Natural killer cell (primary cell): ENCODE data around the gene PRCC. TPM values are rescaled to one million over a fixed set of nuclear protein-coding genes. Genes with fewer than 3 reads are reported as not detected.

Experiments used
- ATAC-seq, 3 donors: fragments of 150-1000 bp in 2 of 3; fragments of 200-7000 bp in 1 of 3; cut with Tn5 transposase; 1 replicate in 1 of 3; 2 replicates in 2 of 3; pipeline ENCODE4 v1.10.0; 2021; ENCODE audit warnings: mild to moderate bottlenecking in 2 of 3, moderate library complexity in 2 of 3
- DNase-seq, 2 donors: peaks; one replicate each; pipeline versions ENCODE4 v3.0.0 to v3.0.0-alpha.2; 2013 to 2021; ENCODE audit warnings: mixed read lengths in 1 of 2
- H3K27ac ChIP-seq: one replicate; pipeline ENCODE4 v1.5.1; 2013; ENCODE audit warnings: mild to moderate bottlenecking, low read length
- H3K27me3 ChIP-seq: one replicate; pipeline ENCODE4 v1.6.1; 2013; ENCODE audit warnings: low read length; ENCODE audit not compliant: control insufficient read depth, insufficient read depth
- H3K36me3 ChIP-seq: one replicate; pipeline ENCODE4 v1.6.1; 2013; ENCODE audit warnings: low read length; ENCODE audit not compliant: control insufficient read depth, insufficient read depth
- H3K4me1 ChIP-seq: one replicate; pipeline ENCODE4 v1.6.1; 2013; ENCODE audit warnings: low read length; ENCODE audit not compliant: control insufficient read depth, insufficient read depth
- H3K4me3 ChIP-seq: one replicate; pipeline ENCODE4 v1.5.1; 2013; ENCODE audit warnings: low read length
- H3K9me3 ChIP-seq: one replicate; pipeline ENCODE4 v1.6.1; 2013; ENCODE audit warnings: low read length; ENCODE audit not compliant: control insufficient read depth, insufficient read depth
- H3K27ac Mint-ChIP-seq, 2 donors: one replicate each; pipeline ENCODE4 v1.8.0; 2022; ENCODE audit warnings: mild to moderate bottlenecking in 2 of 2, mixed read lengths in 2 of 2, moderate library complexity in 1 of 2
- H3K27me3 Mint-ChIP-seq, 2 donors: one replicate each; pipeline ENCODE4 v1.8.0; 2022; ENCODE audit warnings: low read depth in 2 of 2, mixed read lengths in 2 of 2
- H3K36me3 Mint-ChIP-seq: one replicate; pipeline ENCODE4 v1.8.0; 2022; ENCODE audit warnings: mixed read lengths
- H3K4me1 Mint-ChIP-seq, 2 donors: one replicate each; pipeline ENCODE4 v1.8.0; 2022; ENCODE audit warnings: mixed read lengths in 2 of 2
- H3K4me3 Mint-ChIP-seq: one replicate; pipeline ENCODE4 v1.8.0; 2022; ENCODE audit warnings: mild to moderate bottlenecking, moderate library complexity, mixed read lengths
- H3K9me3 Mint-ChIP-seq, 2 donors: one replicate each; pipeline ENCODE4 v1.8.0; 2022; ENCODE audit warnings: mixed read lengths in 2 of 2
- WGBS: methylation state at CpG from one replicate; pipeline ENCODE4 v1.1.7; 2013; ENCODE audit warnings: missing lambda C conversion rate; ENCODE audit not compliant: insufficient coverage; 5-methylcytosine and 5-hydroxymethylcytosine counted together
- intact Hi-C: fragments of 100-400 bp; cut with micrococcal nuclease; formaldehyde crosslinking; loops from one replicate; pipeline ENCODE4 v1.14.2; 2022
- total RNA-seq, 4 donors: library from RNA; stranded (reverse); fragments of 120-200 nt in 1 of 4; gene quantifications; one replicate each; pipeline versions ENCODE4 v1.2.3 to v1.2.4, GENCODE V29; 2013 to 2022
- TF ChIP-seq, protein P1 (sequence below): fragments of 200-600 bp; IDR thresholded peaks from one replicate; pipeline ENCODE4 v1.8.0; 2022; ENCODE audit warnings: antibody characterized with exemption

PRCC gene
- total RNA-seq, 3 donors from 2014 or later (not counting 1 experiment from before 2014, with no cell fraction given), result 66.5 to 92.4 (median 69.1) TPM

DNA sequence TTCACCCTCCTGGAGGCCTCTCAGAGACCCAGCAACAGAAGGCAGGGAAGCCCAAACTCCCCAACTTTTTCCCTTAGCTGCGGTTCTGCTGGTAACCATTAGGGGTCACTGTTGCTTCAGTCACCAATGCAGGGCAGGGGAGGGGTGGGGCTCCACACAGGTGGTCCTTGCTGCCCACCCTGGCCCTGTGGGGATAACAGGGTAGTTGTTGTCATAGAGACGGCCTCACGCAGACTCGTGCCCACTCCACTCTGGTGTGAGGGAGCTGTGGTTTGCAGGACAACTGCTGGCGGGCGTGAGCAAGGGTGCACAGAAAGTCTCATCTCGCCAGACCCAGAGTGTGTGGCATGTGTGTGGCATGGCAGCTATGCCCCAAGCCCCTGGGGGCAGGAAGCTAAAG is 71.6 kb downstream of the PRCC start:
- intact Hi-C loops, result loop anchor here (2.0 to 5.0 kb wide), 4 partner anchors 22 to 52 kb away; partner anchors contain the start of genes NTRK1 and SH2D2A
- peak; percentile 52 to 76 for DNase-seq

DNA sequence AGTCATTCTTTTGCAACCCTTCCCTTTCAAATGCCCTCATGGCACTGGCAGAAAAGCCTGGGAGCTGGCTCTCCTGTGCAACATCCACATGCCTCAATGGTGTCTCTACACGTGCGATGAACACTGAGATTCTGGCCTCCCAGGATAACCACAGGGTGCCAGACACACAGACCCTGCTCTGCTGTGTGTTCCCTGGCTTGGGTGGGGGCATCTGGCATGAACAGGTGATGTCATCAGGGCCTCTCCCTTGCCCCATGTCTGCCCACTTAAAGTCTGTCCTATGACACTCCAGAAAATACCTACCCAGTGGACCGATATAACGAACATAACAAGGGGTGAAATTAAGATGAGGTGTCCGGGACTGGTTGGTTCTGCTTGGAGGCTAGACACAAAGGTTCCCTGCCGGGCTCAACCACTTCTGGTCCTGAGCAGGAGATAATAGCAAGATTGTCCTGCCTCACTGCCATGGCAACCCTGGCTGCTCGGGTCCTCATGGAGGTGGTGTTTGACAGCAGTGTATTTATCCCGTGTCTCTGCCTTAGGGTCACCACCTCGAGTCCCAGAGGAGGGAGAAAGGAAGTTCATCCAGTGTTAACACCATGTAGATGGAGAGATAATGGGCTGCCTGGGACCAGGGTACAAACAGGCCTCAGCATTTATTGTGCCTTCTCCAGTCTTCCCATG is 72.2 kb downstream of the PRCC start:
- Histone ChIP-seq H3K27me3 (peaks cover 13% of the 10 kb centered on the region), H3K9me3 (no peaks in the 10 kb centered on the region), H3K4me3 (no peak overlapping the region), H3K36me3 (no peaks in the 10 kb centered on the region), H3K27ac (no peak overlapping the region), H3K4me1 (peaks cover 13% of the 10 kb centered on the region)
- TF ChIP-seq, protein P1, sequence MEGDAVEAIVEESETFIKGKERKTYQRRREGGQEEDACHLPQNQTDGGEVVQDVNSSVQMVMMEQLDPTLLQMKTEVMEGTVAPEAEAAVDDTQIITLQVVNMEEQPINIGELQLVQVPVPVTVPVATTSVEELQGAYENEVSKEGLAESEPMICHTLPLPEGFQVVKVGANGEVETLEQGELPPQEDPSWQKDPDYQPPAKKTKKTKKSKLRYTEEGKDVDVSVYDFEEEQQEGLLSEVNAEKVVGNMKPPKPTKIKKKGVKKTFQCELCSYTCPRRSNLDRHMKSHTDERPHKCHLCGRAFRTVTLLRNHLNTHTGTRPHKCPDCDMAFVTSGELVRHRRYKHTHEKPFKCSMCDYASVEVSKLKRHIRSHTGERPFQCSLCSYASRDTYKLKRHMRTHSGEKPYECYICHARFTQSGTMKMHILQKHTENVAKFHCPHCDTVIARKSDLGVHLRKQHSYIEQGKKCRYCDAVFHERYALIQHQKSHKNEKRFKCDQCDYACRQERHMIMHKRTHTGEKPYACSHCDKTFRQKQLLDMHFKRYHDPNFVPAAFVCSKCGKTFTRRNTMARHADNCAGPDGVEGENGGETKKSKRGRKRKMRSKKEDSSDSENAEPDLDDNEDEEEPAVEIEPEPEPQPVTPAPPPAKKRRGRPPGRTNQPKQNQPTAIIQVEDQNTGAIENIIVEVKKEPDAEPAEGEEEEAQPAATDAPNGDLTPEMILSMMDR, result no peak
- Mint-ChIP-seq H3K27me3 (peaks cover 12 to 28% of the 10 kb centered on the region in 2 donors), H3K36me3 (no peaks in the 10 kb centered on the region), H3K4me1 (peaks cover 9 to 35% of the 10 kb centered on the region in 2 donors), H3K4me3 (no peak overlapping the region), H3K27ac (peak overlapping the region in 1 of 2 donors; percentile 81), H3K9me3 (no peaks in the 10 kb centered on the region)
- intact Hi-C loops, result loop anchor here (2.0 to 5.0 kb wide), 4 partner anchors 21 to 51 kb away; partner anchors contain the start of genes NTRK1 and SH2D2A
- ATAC-seq (peak in 2 of 3 donors; percentile 18 to 19), DNase-seq (no peak)
- WGBS, result 55% methylated on average over 9 of the region's 9 CpGs

More for the DNA sequence above, 71.6 kb downstream of the PRCC start:
- Histone ChIP-seq H3K4me3 (no peak overlapping the region), H3K9me3 (no peaks in the 10 kb centered on the region), H3K4me1 (peaks cover 10% of the 10 kb centered on the region), H3K27me3 (peaks cover 10% of the 10 kb centered on the region), H3K27ac (no peak overlapping the region), H3K36me3 (no peaks in the 10 kb centered on the region)
- Mint-ChIP-seq H3K36me3 (no peaks in the 10 kb centered on the region), H3K4me1 (peaks cover 9 to 32% of the 10 kb centered on the region in 2 donors), H3K27ac (peak overlapping the region in 1 of 2 donors; percentile 81), H3K4me3 (no peak overlapping the region), H3K27me3 (peaks cover 12 to 25% of the 10 kb centered on the region in 2 donors), H3K9me3 (no peaks in the 10 kb centered on the region)
- 15% methylated on average over 7 of the region's 7 CpGs for WGBS
- TF ChIP-seq, protein P1, result peak; percentile 91
- peak; percentile 65 to 79 (median 75) for ATAC-seq

DNA sequence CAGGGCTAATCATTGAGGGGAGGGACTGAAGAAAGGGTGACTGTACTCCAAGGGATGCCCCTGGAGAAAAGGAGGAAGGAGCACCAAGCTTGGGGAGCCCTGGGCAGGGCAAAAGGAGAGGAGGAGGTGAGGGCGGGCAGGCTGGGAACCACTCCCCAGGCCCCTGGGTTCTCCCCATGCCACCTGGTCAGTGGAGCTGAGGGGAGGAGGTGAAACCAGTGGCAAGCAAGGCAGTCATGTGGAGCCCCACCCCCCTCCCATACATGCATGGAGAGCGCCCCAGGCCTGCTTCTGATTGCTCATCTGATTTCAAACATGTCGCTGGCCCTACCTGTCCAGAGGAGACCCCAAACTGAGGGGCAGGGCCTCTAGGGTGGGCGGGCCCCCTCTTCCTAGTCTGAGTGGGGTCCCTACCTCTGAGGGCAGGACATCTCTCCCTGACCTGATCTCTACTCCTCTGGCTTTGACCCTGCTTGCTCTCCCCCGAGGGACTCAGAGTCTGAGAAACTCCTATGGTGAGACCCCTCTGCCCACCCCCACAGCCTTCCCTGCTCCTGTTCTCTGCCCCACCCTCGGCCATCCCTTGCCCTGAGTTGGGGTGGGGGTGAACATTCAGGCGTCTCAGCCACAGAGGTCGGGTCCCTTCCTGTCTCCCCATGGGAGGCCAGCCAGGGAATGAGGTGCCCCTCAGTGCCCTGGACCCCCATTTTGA is 73.0 kb downstream of the PRCC start:
- Mint-ChIP-seq H3K9me3 (no peaks in the 10 kb centered on the region), H3K27ac (peak overlapping the region in 1 of 2 donors; percentile 81), H3K4me3 (no peak overlapping the region), H3K4me1 (peaks cover 14 to 43% of the 10 kb centered on the region in 2 donors), H3K27me3 (peaks cover 12 to 34% of the 10 kb centered on the region in 2 donors), H3K36me3 (no peaks in the 10 kb centered on the region)
- intact Hi-C loops, result no loop called here
- no peak for DNase-seq
- TF ChIP-seq, protein P1, result no peak
- no peak for ATAC-seq
- Histone ChIP-seq H3K4me3 (no peak overlapping the region), H3K36me3 (no peaks in the 10 kb centered on the region), H3K4me1 (peaks cover 20% of the 10 kb centered on the region), H3K27ac (no peak overlapping the region), H3K9me3 (no peaks in the 10 kb centered on the region), H3K27me3 (peaks cover 20% of the 10 kb centered on the region)
- WGBS, result 68% methylated on average over 8 of the region's 8 CpGs
